HG03103 (cell line): ENCODE results near the gene CSNK2A3.
"Not testable (repeated sequence)": the region's sequence is repeated elsewhere in the genome, so short reads cannot be mapped to it uniquely, and the experiment has no call there.

Experiments used
- ATAC-seq: cut with Tn5 transposase; IDR thresholded peaks from one replicate; pipeline ENCODE4 v1.9.1; 2021; ENCODE audit warnings: low read depth; ENCODE audit not compliant: unreplicated experiment

The CSNK2A3 gene

DNA sequence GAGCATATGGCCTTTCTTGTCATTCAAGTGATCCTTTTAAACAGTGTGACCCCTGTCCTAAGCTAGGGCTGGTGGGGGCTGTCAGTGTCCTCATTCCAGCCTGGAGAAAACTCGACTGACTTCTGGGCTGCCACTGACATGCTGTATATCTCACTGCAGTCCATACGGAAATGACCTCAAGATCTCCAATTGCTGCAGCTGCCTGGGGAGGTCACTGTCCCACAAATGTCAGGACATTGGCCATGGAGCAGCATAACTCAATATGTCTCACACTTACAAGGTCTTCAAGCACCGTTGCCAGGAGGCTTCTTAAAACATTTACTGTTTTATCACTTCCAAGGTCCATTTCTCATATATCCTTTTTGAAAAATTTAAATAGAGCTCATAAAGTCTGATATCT lies 27.8 kb upstream of the CSNK2A3 start:
- ATAC-seq, result no peak

DNA sequence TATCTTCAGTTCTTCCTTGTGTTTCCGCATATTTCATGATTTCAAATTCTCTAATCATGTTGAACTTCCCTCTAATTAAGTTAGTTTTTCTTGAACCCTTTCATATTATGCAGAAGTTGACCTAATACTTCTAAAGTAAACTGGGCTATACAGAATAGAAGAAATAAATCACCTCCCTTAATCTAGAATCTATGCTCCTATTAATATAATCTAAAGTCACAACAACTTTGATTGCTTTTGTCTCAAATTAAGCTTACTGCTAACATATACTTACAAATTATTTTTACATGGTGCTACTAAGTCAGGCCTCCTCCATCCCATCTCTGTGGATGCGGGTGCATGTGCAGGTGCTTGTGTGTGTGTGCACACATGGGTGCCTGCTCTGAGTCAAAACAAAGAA lies 27.3 kb upstream of the CSNK2A3 start:
- no peak for ATAC-seq

DNA sequence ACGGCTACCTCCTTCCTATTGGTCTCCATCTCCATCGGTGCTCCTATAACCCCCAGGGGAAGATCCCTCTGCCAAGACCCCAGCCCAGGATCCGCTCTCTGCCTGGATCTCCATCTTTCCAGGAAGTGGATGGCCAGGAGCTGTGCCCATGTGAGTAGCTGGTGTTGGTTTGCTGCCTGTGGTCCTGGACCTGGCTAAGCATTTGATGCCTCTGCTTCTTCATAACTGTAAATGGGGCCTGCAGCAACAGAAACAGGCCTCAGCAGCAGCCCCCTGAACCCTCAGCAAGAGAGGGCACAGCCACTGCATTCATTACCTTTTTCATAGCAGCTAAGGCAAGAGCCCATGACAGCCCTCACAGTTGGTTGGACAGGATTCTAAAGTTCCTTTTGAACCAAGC lies 26.6 kb upstream of the CSNK2A3 start:
- ATAC-seq, result no peak

DNA sequence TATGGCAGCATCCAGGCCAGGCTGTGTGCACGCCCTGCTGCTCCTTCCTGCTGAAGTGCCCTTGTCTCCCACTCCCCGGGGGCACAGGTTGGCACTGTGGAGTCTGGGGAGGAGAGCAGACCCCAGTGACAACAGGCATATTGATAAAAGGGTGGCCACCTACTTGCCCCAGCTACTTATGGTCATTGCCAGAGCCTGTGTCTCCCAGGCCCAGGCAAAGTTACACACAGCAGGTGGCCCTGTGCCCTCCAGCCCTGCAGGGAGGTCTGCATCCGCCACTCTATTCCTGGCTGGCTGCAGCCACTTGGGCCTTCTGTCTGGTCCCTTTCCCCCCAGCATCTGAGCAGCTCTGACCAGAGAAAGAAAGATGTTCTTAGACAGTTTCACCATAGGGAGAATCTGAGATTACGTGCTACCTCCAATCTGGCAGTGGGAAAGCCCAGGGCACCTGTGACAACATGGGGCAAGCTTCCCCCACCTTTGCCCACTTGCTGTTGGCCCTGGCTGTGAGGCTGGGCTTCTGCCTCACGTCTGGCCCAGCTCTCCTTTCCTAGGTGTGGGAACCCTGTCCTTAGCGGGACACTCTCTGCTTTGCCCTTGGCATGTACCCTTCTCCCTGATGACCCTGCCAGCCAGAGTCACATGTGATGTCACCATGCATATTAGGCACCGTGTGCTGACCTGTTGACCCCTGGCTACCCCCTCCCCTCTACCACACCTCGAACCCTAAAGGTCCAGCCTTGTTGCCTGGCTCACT lies 25.3 kb upstream of the CSNK2A3 start:
- no peak for ATAC-seq

DNA sequence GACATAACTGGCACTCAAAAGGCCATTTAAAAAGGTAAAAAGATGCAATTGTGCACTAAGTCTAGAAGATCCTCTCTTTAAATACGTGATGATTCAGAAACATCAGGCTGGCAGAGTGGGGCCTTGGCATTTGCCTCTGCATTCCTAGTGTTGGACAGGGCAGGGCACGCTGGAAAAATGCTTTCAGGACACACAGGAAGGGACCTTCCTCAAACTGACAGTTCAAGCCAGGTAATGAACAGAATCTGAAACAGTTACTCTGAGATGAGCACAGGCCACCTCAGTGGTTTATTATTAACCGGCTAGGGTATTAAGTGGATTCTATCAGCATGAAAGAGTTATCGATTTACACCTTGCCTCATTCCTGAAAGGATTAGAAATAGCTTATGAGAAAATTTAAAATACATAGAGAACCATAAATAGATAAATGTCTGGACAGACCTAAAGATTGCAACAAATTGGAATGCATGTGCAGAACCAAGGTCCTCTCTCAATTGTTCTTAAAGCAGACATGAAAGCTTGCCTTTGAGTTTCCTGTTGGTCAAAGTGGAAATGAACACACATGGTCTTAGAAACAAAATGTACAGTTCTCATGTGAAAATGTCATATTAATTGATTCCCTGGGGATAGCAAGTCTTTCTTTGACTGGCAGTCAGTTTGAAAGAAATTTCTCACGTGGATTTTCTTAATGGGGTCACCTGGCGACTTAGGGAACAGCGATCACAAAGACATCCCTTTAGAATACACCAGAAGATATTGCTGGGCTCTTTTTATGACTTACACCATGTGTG lies 21.5 kb upstream of the CSNK2A3 start:
- no peak for ATAC-seq

DNA sequence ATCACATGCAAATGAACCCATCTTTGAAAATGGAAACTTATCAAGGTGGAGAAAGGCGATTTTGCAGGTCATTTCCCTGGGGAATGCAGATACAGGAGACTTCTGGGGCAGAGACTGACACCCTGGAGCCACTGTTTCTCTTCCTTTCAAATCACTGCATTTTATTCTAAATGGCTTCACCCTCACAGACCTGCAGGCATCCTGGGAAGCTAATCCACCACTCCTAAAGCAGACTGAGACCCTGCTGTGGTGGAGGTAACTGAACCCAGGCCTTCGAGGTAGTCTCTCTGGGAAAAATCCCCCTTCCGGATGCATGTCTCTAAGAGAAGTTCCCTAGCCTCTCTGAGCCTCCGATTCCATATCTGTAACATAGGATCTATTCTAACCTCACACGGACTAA lies 20.9 kb upstream of the CSNK2A3 start:
- ATAC-seq, result no peak

DNA sequence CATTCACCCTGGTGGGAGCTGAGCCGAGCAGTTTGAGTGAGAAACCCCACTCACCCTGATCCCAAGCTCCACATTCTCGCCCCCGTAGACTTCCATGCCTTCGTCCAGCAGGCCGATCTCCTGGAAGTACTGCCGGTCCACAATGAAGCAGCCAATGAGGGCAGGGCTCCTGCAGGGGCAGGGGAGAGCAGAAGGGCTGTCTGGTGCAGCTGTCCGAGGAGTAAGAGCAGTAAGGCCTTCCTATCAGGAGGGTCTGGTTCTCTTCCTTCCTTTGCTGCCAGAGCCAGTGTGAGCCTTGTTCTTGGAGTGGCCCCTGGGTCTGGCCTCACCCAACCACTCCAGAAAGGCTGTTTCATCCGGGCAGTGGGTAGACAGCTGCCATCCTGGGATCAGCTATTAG lies 19.4 kb upstream of the CSNK2A3 start:
- ATAC-seq, result no peak

DNA sequence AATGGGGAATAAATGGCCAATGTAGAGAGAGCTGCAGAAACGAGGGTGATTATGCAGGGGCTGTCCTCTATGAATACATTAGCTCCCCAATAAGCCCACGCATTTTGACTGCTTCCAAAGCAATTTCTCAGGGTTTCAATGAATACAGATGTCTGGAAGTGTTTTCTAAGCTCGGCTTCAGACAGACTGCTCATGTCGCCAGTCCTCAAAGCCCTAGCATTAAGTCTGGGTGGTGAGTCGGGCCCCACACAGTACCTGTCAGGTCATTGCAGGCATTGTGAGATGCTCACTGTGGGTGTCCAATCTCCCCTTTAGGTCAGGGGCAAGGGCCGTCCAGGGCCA lies 17.9 kb upstream of the CSNK2A3 start:
- no peak for ATAC-seq

DNA sequence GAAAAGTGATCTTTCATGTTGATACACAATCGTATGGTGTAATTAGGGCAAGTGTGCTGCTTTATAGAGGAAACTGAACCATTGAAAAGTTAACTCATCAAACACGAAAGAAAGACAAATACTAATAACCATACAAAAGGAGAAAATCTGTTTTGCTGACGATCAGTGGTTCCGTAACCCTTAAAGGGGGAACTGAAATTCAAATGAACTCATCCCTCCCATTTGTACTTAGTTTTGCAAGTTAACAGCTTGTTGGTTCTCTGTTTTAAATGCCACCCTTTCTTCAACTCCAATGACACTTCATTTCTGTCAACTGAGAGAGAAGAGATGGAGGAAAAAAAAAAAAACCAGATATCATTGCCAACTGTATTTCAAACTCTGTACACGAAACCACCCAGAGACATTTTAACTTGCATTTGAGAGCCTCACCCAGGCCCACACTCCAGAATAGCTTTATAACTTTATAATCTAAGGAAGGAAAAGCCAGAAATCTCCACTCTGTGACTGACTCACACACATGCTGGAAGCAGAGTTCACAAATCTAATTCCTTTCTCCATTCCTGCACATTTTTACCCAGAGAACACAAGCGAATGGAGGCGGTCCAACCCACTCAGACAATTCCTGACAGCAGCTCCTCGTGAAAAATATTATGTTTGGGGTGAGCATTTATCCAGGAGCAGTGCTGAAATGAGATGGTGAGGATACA lies 17.4 kb upstream of the CSNK2A3 start:
- no peak for ATAC-seq

DNA sequence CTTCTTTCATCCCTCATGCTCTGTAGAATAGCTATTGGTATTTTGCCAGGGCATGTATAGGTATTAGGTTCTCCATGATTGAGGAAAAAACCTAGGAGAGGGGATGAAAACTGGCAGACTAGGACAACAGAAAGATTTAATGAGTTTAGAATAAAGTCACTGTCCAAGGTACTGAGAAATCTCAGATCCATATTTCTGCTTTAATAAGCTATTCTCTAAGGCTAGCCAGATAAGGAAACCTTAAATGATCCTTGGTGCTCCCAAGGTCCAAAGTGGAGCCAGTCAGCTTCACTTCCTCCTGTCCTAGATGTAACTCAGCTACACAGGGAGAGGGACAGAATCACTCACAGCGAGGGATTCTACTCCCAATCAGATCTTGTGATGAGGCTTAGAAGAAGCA lies 13.7 kb upstream of the CSNK2A3 start:
- no peak for ATAC-seq

DNA sequence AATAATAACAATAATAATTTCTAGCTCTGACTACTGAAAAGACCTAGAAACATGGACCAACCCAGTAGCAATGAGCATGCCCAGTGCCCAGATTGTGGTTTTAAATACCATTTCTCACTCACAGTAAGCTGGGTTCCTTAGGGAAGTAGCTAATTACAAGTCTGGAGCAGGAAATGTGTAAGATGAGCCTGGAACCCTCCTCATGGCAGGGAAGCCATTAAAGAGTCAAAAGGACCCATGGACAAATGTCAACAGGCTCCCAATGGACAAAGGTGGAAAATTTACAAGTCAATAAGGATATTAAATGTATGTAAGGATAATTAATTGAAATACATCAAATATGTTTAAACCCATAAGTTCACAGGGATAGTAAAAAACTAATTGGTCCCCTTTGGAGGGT lies 10.6 kb upstream of the CSNK2A3 start:
- ATAC-seq, result no peak

DNA sequence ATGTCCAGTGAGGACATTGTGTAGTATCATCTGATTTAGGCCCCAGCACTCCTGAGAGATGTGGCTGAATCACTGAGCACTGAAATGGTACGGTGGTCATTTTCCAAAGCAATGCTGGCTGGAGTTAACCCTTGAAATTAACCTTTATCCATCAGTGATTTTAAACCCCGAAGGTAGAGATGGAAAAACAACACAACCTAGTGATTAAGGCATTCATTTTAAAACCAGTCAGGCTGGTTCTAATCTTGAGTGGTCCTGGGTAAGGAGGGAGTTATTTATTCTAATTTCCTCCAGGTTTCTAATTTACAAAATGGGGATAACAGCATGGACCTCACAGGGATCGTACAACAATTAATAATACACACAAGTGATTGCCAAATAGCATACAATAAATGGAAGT lies 6.6 kb upstream of the CSNK2A3 start:
- no peak for ATAC-seq

DNA sequence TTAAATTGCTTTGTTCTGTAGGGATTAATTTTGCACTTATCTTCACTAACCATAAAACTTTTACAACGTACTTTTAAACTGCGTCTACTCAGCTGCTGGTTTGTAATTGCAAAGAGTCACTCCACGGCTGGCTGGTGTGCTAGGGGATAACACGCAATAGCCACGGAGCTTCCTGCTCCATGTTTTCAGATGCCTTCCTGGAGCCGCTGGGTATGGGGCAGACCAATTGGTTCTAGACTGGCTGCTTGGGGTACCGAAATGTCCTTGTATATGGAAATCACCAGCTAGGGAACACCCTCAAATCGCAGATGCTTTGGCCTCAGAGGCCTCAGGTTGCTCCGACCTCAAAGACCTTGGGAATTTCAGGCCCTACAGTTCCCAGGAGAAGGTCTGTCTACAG lies 3.8 kb upstream of the CSNK2A3 start:
- ATAC-seq, result no peak

DNA sequence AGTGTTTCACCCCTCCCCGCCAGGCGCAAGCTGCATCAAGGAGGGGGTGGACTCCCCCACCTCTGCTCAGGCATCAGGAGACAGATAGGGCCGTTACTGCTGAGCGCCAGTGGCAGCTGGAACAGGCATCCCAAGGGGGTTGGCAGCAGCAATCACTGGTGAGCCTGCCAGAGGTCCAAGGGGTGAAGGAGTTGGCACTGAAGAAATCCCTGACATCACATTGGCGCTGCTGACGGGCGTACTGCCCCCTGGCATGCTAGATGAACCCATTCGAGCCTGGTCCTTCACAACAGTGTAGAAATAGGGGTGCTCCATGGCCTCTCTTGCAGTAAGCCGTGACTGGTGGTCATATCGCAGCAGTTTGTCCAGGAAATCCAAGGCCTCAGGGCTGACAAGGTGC lies 1.2 kb downstream of the CSNK2A3 start:
- ATAC-seq, result not testable (repeated sequence)

DNA sequence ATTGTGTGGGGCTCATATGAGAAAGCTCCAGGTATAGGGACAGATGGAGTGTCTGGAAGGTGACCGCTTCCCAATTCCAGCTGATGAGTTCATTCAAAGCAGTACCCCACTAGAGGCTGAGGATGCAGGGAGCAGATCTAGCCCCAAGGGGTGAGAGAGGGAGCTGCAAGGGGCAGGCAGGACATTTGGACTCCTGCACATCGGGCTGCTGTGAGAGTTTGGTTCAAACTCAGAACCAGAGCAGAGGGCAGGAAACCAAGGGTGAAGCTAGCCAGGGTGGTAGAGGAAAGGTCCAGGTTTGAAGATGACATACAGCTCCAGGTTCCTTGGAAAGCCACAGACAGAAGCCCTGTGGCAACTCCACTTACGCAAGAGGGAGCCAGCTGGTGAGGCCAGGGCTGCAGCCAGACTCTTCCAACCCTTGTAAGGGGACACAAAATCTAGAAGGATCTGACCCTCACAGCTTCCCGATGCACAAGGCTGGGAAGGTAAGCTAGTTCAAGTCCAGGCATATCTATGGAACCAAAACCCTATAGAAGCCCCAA lies 1.9 kb downstream of the CSNK2A3 start:
- ATAC-seq, result no peak

DNA sequence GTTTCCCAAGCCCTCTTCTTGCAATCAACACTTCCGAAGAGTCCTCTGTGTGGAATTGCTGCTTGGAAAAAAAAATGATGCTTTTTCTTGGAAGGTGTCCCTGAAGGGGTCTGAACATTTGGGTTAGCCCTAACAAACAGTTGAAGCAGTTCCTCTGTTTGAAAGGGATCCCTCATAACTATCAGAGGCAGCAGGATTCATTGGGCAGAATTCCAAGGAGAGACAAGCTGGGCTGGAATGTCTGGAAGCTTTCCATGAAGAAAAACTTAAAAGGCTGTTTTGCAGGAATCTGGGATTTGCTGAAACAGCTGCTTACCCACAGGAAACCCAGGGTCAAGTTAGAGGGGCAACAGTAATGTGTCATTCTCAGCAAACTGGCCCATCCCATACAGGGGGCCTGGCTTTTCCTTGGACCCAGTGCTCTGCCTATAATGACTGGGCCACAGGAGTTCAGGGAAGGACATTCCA lies 3.1 kb downstream of the CSNK2A3 start:
- ATAC-seq, result no peak

DNA sequence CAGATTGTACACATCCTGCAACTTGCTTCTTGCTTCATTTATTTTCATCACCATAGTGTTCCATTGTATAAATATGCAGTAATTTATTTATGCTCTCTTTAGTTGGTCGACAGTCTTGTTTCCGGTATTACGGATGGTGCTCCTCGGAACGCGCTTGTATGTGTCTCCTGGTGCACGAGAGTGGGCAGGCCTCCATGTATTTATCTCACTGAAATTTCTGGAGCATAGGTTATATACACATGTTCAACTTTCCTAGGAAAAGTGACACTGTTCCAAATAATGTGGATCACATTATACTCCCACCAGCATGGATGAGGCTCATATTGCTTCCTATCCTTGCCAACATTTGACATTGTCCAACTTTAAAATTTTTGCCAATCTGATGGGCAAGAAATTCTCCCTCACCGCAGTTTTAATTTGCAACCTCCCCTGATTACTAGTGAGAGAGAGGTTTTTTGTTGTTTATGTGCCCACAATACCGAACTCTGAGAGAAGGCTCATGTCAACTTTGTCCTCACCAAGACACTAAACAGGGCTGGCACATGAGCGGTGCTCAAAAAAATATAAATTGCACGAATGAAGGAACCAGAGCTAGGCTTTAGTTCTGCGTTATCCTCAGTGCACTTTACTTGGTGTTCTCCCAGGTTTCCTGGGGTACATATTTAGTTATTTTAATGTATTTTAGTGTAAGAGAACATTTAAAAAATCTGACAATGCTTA lies 3.8 kb downstream of the CSNK2A3 start:
- ATAC-seq, result no peak

DNA sequence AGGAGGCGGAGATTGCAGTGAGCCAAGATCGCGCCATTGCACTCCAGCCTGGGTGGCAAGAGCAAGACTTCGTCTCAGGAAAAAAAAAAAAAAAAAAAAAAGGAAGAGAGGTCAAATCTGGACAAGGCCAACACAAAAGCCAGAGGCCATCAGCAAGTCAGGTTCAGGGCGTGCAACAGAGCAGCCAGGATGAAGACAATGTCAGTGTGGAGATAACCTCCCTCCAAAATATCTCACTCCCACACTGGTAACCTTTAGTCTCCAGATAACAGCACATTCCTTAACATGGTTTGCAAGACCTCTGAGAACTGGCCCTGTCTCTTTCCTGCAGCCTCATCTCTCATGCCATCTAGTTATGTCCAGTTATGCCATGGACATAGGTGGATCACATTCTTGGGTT lies 4.7 kb downstream of the CSNK2A3 start:
- no peak for ATAC-seq

DNA sequence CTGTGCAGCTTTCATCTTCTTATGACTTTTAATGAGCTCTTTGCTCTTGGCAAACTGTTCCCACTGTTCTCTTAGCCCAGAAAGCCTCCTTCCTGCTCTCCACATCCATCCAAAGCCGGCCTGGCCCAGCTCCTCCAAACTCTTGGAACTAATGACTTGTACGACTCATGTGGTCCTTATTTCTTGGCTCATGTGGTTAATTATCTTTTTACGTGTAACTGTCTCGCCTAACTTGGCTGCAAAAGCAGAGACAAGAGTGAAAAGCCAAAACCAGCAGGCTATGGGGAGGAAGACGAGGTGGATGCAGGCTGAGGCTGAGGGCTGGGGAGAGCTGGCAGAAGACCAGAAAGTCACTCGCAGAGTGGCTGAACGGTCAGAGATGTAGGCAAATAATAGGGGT lies 5.5 kb downstream of the CSNK2A3 start:
- ATAC-seq, result no peak

DNA sequence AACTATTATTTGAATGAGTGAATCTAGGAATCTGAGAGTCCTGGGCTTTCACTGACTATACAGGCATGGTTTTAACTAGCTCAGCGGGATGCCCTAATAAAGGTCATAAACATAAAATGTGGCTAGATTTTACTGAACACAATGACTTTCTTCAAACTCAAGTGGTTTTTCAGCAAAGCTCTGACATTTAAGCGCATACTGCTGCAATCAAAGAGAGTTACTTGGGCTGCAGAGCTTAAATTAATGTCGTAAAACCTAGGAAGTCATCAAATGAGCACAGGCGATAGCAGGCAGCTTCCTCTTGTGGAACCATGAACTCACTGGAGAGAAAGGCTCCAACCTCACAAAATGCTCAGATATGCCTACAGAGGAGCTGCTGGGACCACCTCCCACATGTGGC lies 6.7 kb downstream of the CSNK2A3 start:
- ATAC-seq, result no peak

DNA sequence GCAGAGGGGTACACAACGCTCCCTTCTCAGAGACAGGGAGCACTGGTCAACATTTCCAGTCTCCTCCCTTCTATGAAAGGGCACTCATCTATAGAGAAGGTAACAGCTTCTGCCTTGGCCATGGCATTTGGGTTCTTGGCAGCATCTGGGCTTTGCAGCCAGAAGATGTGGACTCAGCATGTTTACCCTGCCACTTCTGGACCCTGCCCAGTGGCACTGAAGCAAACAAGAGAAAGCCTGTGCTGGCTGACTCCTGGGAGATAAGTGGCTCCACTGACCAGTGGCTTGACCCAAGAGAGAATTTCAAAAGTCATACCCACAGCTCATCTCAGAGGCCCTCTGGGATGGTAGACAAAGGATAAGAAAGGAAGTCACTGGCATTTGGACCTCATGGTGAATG lies 8.0 kb downstream of the CSNK2A3 start:
- ATAC-seq, result no peak
